Liver (tissue), 9 donors: ENCODE results near the gene SCRG1. TPM values are rescaled to one million over a fixed set of nuclear protein-coding genes. Genes with fewer than 3 reads are reported as not detected.

ENCODE experiments used
- DNase-seq: peaks from one replicate; pipeline ENCODE4 v3.0.0-alpha.2; 2017; ENCODE audit warnings: low spot score
- H3K27ac ChIP-seq, 2 donors: one replicate each; pipeline ENCODE4 v1.7.0; 2013; ENCODE audit warnings: inconsistent platforms in 2 of 2, low read length in 2 of 2, control low read depth in 1 of 2, low read depth in 1 of 2, mild to moderate bottlenecking in 1 of 2
- H3K27me3 ChIP-seq, 4 donors: one replicate each; pipeline versions ENCODE4 v1.6.1 to v1.7.0; 2013; ENCODE audit warnings: low read length in 3 of 4, inconsistent platforms in 1 of 4, mild to moderate bottlenecking in 1 of 4, moderate library complexity in 1 of 4; ENCODE audit not compliant: control insufficient read depth in 4 of 4, insufficient read depth in 4 of 4
- H3K36me3 ChIP-seq, 4 donors: one replicate each; pipeline versions ENCODE4 v1.6.1 to v1.7.0; 2013; ENCODE audit warnings: low read length in 3 of 4, mild to moderate bottlenecking in 3 of 4, low read depth in 1 of 4, moderate library complexity in 1 of 4; ENCODE audit not compliant: control insufficient read depth in 4 of 4, insufficient read depth in 3 of 4
- H3K4me1 ChIP-seq, 4 donors: one replicate each; pipeline versions ENCODE4 v1.6.1 to v1.7.0; 2013; ENCODE audit warnings: low read length in 3 of 4, mild to moderate bottlenecking in 3 of 4, moderate library complexity in 1 of 4; ENCODE audit not compliant: control insufficient read depth in 4 of 4, insufficient read depth in 4 of 4
- H3K4me3 ChIP-seq, 3 donors: one replicate each; pipeline versions ENCODE4 v1.6.1 to v1.7.0; 2013; ENCODE audit warnings: low read length in 3 of 3, control low read depth in 1 of 3, low read depth in 1 of 3, mild to moderate bottlenecking in 1 of 3
- H3K9ac ChIP-seq, 2 donors: one replicate each; pipeline ENCODE4 v1.7.0; 2013; ENCODE audit warnings: low read length in 2 of 2, mild to moderate bottlenecking in 2 of 2, moderate library complexity in 2 of 2, control low read depth in 1 of 2, low read depth in 1 of 2
- H3K9me3 ChIP-seq, 4 donors: one replicate each; pipeline versions ENCODE4 v1.6.1 to v1.7.0; 2013; ENCODE audit warnings: low read length in 3 of 4; ENCODE audit not compliant: control insufficient read depth in 4 of 4
- EGR1 ChIP-seq, 2 donors: IDR thresholded peaks; 2 replicates each; pipeline ENCODE4 v1.6.1; 2016 to 2018; ENCODE audit warnings: antibody characterized with exemption in 2 of 2, low read depth in 2 of 2
- FOXA1 ChIP-seq: IDR thresholded peaks from 2 replicates; pipeline ENCODE4 v1.6.1; 2016; ENCODE audit warnings: antibody characterized with exemption
- FOXA2 ChIP-seq: IDR thresholded peaks from 2 replicates; pipeline ENCODE4 v1.6.1; 2016; ENCODE audit warnings: antibody characterized with exemption
- GABPA ChIP-seq, 2 donors: IDR thresholded peaks in 1 of 2; conservative IDR thresholded peaks in 1 of 2; 2 replicates each; pipeline ENCODE4 v1.6.1; 2016; ENCODE audit warnings: antibody characterized with exemption in 2 of 2, mild to moderate bottlenecking in 1 of 2, moderate library complexity in 1 of 2
- HNF4A ChIP-seq, 2 donors: conservative IDR thresholded peaks; 2 replicates each; pipeline ENCODE4 v1.6.1; 2016; ENCODE audit warnings: antibody characterized with exemption in 2 of 2, mild to moderate bottlenecking in 2 of 2
- HNF4G ChIP-seq: IDR thresholded peaks from 2 replicates; pipeline ENCODE4 v1.6.1; 2016; ENCODE audit warnings: antibody characterized with exemption
- JUND ChIP-seq, 2 donors: IDR thresholded peaks; 2 replicates each; pipeline ENCODE4 v1.6.1; 2016; ENCODE audit warnings: antibody characterized with exemption in 2 of 2
- MAX ChIP-seq: IDR thresholded peaks from 2 replicates; pipeline ENCODE4 v1.6.1; 2016; ENCODE audit warnings: antibody characterized with exemption
- NR2F2 ChIP-seq: IDR thresholded peaks from 2 replicates; pipeline ENCODE4 v1.6.1; 2016; ENCODE audit warnings: antibody characterized with exemption
- RAD21 ChIP-seq, 2 donors: IDR thresholded peaks; 2 replicates each; pipeline ENCODE4 v1.6.1; 2016; ENCODE audit warnings: antibody characterized with exemption in 2 of 2, mild to moderate bottlenecking in 2 of 2
- REST ChIP-seq: IDR thresholded peaks from 2 replicates; pipeline ENCODE4 v1.6.1; 2016; ENCODE audit warnings: antibody characterized with exemption, mild to moderate bottlenecking
- RXRA ChIP-seq, 2 donors: IDR thresholded peaks; 2 replicates each; pipeline ENCODE4 v1.6.1; 2017 to 2018; ENCODE audit warnings: antibody characterized with exemption in 2 of 2, mild to moderate bottlenecking in 1 of 2
- SP1 ChIP-seq: IDR thresholded peaks from 2 replicates; pipeline ENCODE4 v1.6.1; 2018; ENCODE audit warnings: antibody characterized with exemption, mild to moderate bottlenecking
- TAF1 ChIP-seq: conservative IDR thresholded peaks from 2 replicates; pipeline ENCODE4 v1.6.1; 2016; ENCODE audit warnings: antibody characterized with exemption, mild to moderate bottlenecking
- YY1 ChIP-seq: IDR thresholded peaks from 2 replicates; pipeline ENCODE4 v1.6.1; 2016; ENCODE audit warnings: antibody characterized with exemption, mild to moderate bottlenecking
- ZBTB33 ChIP-seq: IDR thresholded peaks from 2 replicates; pipeline ENCODE4 v1.6.1; 2016; ENCODE audit warnings: antibody characterized with exemption
- WGBS: extraction: QIAGEN DNeasy Blood & Tissue Kit; methylation state at CpG from one replicate; pipeline ENCODE4 v1.1.7; 2013; 5-methylcytosine and 5-hydroxymethylcytosine counted together
- polyA plus RNA-seq, 2 donors: library from polyadenylated mRNA; stranded (reverse) in 1 of 2; unstranded in 1 of 2; fragments of 200-250 nt in 1 of 2; fragments of >200 nt in 1 of 2; fragmentation: Nextera tagmentation in 1 of 2; extraction: Ambion mirVana in 1 of 2; gene quantifications; one replicate each; pipeline versions ENCODE4 v1.2.1 to v1.2.3, GENCODE V29; 2013 to 2015
- total RNA-seq, 2 donors: library from RNA; depleted of rRNA; stranded (reverse); fragments of >200 nt; gene quantifications; one replicate each; pipeline ENCODE4 v1.2.3, GENCODE V29; 2014
- TF ChIP-seq, protein P1 (sequence below): IDR thresholded peaks from 2 replicates; pipeline ENCODE4 v1.6.1; 2016; ENCODE audit warnings: antibody characterized with exemption
- TF ChIP-seq, protein P2 (sequence below): fragments of 150-350 bp; IDR thresholded peaks from 2 replicates; pipeline ENCODE4 v1.5.1; 2017; ENCODE audit warnings: improper control_type of control experiment, low read depth, low read length; ENCODE audit not compliant: missing input control
- donor health status: healthy.
- donor health status: healthy.
- donor health status: healthy.
- donor health status: healthy.
- donor health status: healthy.

SCRG1 gene
- total RNA-seq = under 1 TPM in 1 of 2 donors, not detected in 1; under 0.01 TPM
- under 1 TPM; 0.01 to 0.46 TPM for polyA plus RNA-seq

GRCh38 chr4:173398779-173399415, at the start of gene SCRG1:
Gene SCRG1, minus strand, starts transcription at chr4:173399116. Its CDS starts 7,702 bp downstream, at chr4:173391414.
- no peak for DNase-seq
- no peak within 1 kb of the TSS for H3K4me3 ChIP-seq
- no peak within 1 kb of the TSS for H3K27ac ChIP-seq
- H3K9me3 ChIP-seq = no peaks in the 10 kb centered on the region
- no peaks in the 10 kb centered on the region for H3K4me1 ChIP-seq
- WGBS = 76% methylated on average over 4 of the region's 4 CpGs
- H3K9ac ChIP-seq = no peak within 1 kb of the TSS
- H3K27me3 ChIP-seq = no peaks in the 10 kb centered on the region
- no peak for TF ChIP-seq YY1
- TF ChIP-seq MAX = no peak
- TF ChIP-seq ZBTB33 = no peak
- TF ChIP-seq GABPA (IDR thresholded peaks at IDR 0.05 in 1 of 2, conservative IDR thresholded peaks at IDR 0.05 in 1 of 2) = no peak
- TF ChIP-seq HNF4A (conservative IDR thresholded peaks at IDR 0.05) = no peak
- TF ChIP-seq, protein P1, sequence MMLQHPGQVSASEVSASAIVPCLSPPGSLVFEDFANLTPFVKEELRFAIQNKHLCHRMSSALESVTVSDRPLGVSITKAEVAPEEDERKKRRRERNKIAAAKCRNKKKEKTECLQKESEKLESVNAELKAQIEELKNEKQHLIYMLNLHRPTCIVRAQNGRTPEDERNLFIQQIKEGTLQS = no peak
- TF ChIP-seq NR2F2 = no peak
- no peak for TF ChIP-seq HNF4G
- TF ChIP-seq, protein P2, sequence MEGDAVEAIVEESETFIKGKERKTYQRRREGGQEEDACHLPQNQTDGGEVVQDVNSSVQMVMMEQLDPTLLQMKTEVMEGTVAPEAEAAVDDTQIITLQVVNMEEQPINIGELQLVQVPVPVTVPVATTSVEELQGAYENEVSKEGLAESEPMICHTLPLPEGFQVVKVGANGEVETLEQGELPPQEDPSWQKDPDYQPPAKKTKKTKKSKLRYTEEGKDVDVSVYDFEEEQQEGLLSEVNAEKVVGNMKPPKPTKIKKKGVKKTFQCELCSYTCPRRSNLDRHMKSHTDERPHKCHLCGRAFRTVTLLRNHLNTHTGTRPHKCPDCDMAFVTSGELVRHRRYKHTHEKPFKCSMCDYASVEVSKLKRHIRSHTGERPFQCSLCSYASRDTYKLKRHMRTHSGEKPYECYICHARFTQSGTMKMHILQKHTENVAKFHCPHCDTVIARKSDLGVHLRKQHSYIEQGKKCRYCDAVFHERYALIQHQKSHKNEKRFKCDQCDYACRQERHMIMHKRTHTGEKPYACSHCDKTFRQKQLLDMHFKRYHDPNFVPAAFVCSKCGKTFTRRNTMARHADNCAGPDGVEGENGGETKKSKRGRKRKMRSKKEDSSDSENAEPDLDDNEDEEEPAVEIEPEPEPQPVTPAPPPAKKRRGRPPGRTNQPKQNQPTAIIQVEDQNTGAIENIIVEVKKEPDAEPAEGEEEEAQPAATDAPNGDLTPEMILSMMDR = no peak
- no peak for TF ChIP-seq JUND (IDR thresholded peaks at IDR 0.05)
- TF ChIP-seq EGR1 (IDR thresholded peaks at IDR 0.05; ENCODE audit: low read depth in 2 of 2) = no peak
- TF ChIP-seq REST = no peak
- TF ChIP-seq RAD21 (IDR thresholded peaks at IDR 0.05) = no peak
- no peak for TF ChIP-seq FOXA2
- no peak for TF ChIP-seq RXRA (IDR thresholded peaks at IDR 0.05)
- TF ChIP-seq TAF1 = no peak
- no peak for TF ChIP-seq SP1
- TF ChIP-seq FOXA1 = no peak
- H3K36me3 ChIP-seq = no peaks in the 10 kb centered on the region
